NCI-H146 treated with DMSO at 0.1 percent for 48 hours (cell line): ENCODE measurements around the gene IL16.
A peak's percentile ranks its signal among the peaks of the same experiment; 100 is the strongest.

ENCODE experiments used
- DNase-seq: peaks from one replicate; lab custom pipeline; 2025; ENCODE audit not compliant: unreplicated experiment; lab: John Stamatoyannopoulos, UW

Gene IL16

GRCh38 chr15:81289910-81290309 is 93.2 kb downstream of the IL16 start:
- DNase-seq = no peak

GRCh38 chr15:81291916-81292522 is 95.3 kb downstream of the IL16 start:
- DNase-seq = no peak

- no peak for DNase-seq
These were observed 95.9 kb downstream of the IL16 start for GRCh38 chr15:81292523-81293001.

- DNase-seq = no peak
These were observed 97.2 kb downstream of the IL16 start for GRCh38 chr15:81293728-81294515.

- DNase-seq = peak; percentile 63
These were observed 97.8 kb downstream of the IL16 start for GRCh38 chr15:81294516-81294880.

GRCh38 chr15:81295486-81296121 is 98.9 kb downstream of the IL16 start:
- no peak for DNase-seq

- no peak for DNase-seq
These were observed 99.5 kb downstream of the IL16 start for GRCh38 chr15:81296186-81296585.

GRCh38 chr15:81296673-81297072 is 100.0 kb downstream of the IL16 start:
- peak; percentile 1 for DNase-seq

- DNase-seq = no peak
These were observed 100.5 kb downstream of the IL16 start for GRCh38 chr15:81297147-81297572.

- DNase-seq = no peak
These were observed 101.2 kb downstream of the IL16 start for GRCh38 chr15:81297603-81298575.

GRCh38 chr15:81298611-81299010 is 101.9 kb downstream of the IL16 start:
- no peak for DNase-seq

- DNase-seq = no peak
These were observed 102.5 kb downstream of the IL16 start for GRCh38 chr15:81299156-81299555.

- DNase-seq = no peak
These were observed 103.1 kb downstream of the IL16 start for GRCh38 chr15:81299630-81300273.

- DNase-seq = no peak
These were observed 104.7 kb downstream of the IL16 start for GRCh38 chr15:81301385-81301784.

GRCh38 chr15:81301815-81302399 is 105.2 kb downstream of the IL16 start:
- no peak for DNase-seq

GRCh38 chr15:81302701-81303109 is 106.0 kb downstream of the IL16 start:
- no peak for DNase-seq

GRCh38 chr15:81303244-81304225 is 106.9 kb downstream of the IL16 start:
- no peak for DNase-seq

GRCh38 chr15:81304226-81304625 is 107.5 kb downstream of the IL16 start:
- DNase-seq = no peak

- DNase-seq = no peak
These were observed 111.6 kb downstream of the IL16 start for GRCh38 chr15:81308260-81308659.
